Transverse colon (tissue), 4 donors: ENCODE results near the gene STPG3. TPM values are rescaled to one million over a fixed set of nuclear protein-coding genes. Genes with fewer than 3 reads are reported as not detected.

Source experiments
- DNase-seq: peaks from one replicate; pipeline ENCODE4 v3.0.0-alpha.2; 2019
- H3K27ac ChIP-seq, 4 donors: fragments of 200-600 bp; sonication (generic); 2 replicates each; pipeline ENCODE4 v1.5.1; 2016 to 2018; ENCODE audit warnings: inconsistent platforms in 4 of 4
- H3K27me3 ChIP-seq: fragments of 200-600 bp; sonication (generic); 2 replicates; pipeline ENCODE4 v1.5.1; 2017; ENCODE audit warnings: inconsistent platforms
- H3K36me3 ChIP-seq, 4 donors: fragments of 200-600 bp; sonication (generic); 2 replicates each; pipeline ENCODE4 v1.5.1; 2017 to 2019; ENCODE audit warnings: inconsistent platforms in 4 of 4
- H3K4me1 ChIP-seq, 4 donors: fragments of 200-600 bp; sonication (generic); 2 replicates each; pipeline ENCODE4 v1.5.1; 2017 to 2020; ENCODE audit warnings: inconsistent platforms in 4 of 4
- H3K4me3 ChIP-seq, 4 donors: fragments of 200-600 bp; sonication (generic); 1 replicate in 1 of 4; 2 replicates in 3 of 4; pipeline versions ENCODE4 v1.5.1 to v1.6.1; 2017 to 2019; ENCODE audit warnings: inconsistent platforms in 4 of 4
- H3K9me3 ChIP-seq, 2 donors: fragments of 200-600 bp; sonication (generic); 2 replicates each; pipeline ENCODE4 v1.5.1; 2017 to 2019; ENCODE audit warnings: inconsistent platforms in 2 of 2
- EP300 ChIP-seq: sonication (generic); formaldehyde crosslinking; IDR thresholded peaks from one replicate; pipeline ENCODE4 v1.6.1; 2017; ENCODE audit warnings: antibody characterized with exemption, low read depth
- POLR2A ChIP-seq: fragments of 450-650 bp; IDR thresholded peaks from one replicate; pipeline ENCODE4 v1.6.1; 2016; ENCODE audit warnings: antibody characterized with exemption, mild to moderate bottlenecking, moderate library complexity
- POLR2AphosphoS5 ChIP-seq, 3 donors: sonication (generic); formaldehyde crosslinking; IDR thresholded peaks; one replicate each; pipeline ENCODE4 v1.6.1; 2016; ENCODE audit warnings: antibody characterized with exemption in 3 of 3
- WGBS, 2 donors: methylation state at CpG; one replicate each; pipeline ENCODE4 v1.1.5; 2018; ENCODE audit warnings: low coverage in 1 of 2; 5-methylcytosine and 5-hydroxymethylcytosine counted together
- in situ Hi-C, 4 donors: fragments of 200-750 bp; cut with MboI; loops; one replicate each; pipeline versions ENCODE4 v1.15.0 to v1.15.1; 2017; ENCODE audit warnings: low sequenced_read_pairs in 3 of 4, low pct_ligation_motif_present in 1 of 4, low pct_unique_long_range_greater_than_20kb in 1 of 4
- intact Hi-C: fragments of 100-400 bp; cut with DNase I; formaldehyde crosslinking; loops from one replicate; pipeline ENCODE4 v1.15.1; 2023; ENCODE audit warnings: low total_unique reads
- total RNA-seq, 4 donors: library from RNA; depleted of rRNA; stranded (reverse); fragments of >200 nt; gene quantifications; one replicate each; pipeline ENCODE4 v1.1.0, GENCODE V29; 2016
- TF ChIP-seq, protein P1 (sequence below), 5 experiments: fragments of 200-600 bp in 3 of 5; fragments of 450-650 bp in 2 of 5; sonication (generic) in 3 of 5; IDR thresholded peaks; 1 replicate in 2 of 5; 2 replicates in 3 of 5; pipeline ENCODE4 v1.5.1; 2016 to 2017; ENCODE audit warnings: antibody characterized with exemption in 5 of 5, inconsistent platforms in 3 of 5, mild to moderate bottlenecking in 2 of 5, moderate library complexity in 1 of 5

STPG3 gene
- total RNA-seq, 4 donors from 2014 or later: not detected

DNA sequence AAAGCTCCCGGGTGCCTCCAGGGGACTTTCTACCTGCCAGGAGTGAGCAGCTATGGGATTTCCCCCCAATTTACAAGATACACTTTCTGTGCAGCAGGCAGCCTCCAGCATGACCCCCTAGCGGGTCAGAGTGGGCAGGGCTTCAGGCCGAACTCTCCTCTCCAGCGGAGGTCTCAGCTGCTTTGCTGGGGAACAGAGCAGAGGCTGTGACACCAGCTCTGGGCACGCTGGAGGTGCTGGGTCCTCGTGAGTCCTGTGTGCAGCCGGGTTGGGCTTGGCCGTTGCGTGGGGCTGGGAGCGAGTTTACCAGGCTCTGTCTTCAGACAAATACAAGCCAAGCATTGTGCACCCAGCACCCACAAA, 48.1 kb downstream of the STPG3 start:
- intact Hi-C loops: no loop called here
- peak overlapping the region in 3 of 4 donors; percentile 59 to 69 (median 63) for H3K4me3 ChIP-seq

GRCh38 chr9:137299938-137300337, 48.9 kb downstream of the STPG3 start:
- WGBS, 2 donors: 5 to 32% methylated on average over 11 to 16 of the region's 16 CpGs
- Histone ChIP-seq H3K9me3 (no peaks in the 10 kb centered on the region), H3K36me3 (no peaks in the 10 kb centered on the region), H3K4me1 (peaks cover 19 to 74% (median 62%) of the 10 kb centered on the region in 4 donors), H3K27ac (peak overlapping the region; percentile 86 to 91 (median 88)), H3K27me3 (peaks cover 57% of the 10 kb centered on the region), H3K4me3 (peak overlapping the region; percentile 3 to 69 (median 61))
- peak; percentile 47 for DNase-seq
- peak in 2 of 3 donors; percentile 15 to 56 for TF ChIP-seq POLR2AphosphoS5 (IDR thresholded peaks at IDR 0.05)
- TF ChIP-seq EP300: no peak
- TF ChIP-seq POLR2A: peak; percentile 29
- TF ChIP-seq, protein P1, sequence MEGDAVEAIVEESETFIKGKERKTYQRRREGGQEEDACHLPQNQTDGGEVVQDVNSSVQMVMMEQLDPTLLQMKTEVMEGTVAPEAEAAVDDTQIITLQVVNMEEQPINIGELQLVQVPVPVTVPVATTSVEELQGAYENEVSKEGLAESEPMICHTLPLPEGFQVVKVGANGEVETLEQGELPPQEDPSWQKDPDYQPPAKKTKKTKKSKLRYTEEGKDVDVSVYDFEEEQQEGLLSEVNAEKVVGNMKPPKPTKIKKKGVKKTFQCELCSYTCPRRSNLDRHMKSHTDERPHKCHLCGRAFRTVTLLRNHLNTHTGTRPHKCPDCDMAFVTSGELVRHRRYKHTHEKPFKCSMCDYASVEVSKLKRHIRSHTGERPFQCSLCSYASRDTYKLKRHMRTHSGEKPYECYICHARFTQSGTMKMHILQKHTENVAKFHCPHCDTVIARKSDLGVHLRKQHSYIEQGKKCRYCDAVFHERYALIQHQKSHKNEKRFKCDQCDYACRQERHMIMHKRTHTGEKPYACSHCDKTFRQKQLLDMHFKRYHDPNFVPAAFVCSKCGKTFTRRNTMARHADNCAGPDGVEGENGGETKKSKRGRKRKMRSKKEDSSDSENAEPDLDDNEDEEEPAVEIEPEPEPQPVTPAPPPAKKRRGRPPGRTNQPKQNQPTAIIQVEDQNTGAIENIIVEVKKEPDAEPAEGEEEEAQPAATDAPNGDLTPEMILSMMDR (IDR thresholded peaks at IDR 0.05): no peak
- in situ Hi-C loops (loop anchor here in 2 of 4 donors (25.0 kb wide), 1 partner anchor 112 kb away; the partner anchor contains the start of genes EXD3 (in 2 of the 2) and NOXA1 (in 2 of the 2)), intact Hi-C loops (no loop called here)

More for the DNA sequence above, 48.1 kb downstream of the STPG3 start:
- Histone ChIP-seq H3K4me1 (peaks cover 17 to 72% (median 60%) of the 10 kb centered on the region in 4 donors), H3K36me3 (no peaks in the 10 kb centered on the region), H3K27me3 (peaks cover 63% of the 10 kb centered on the region), H3K27ac (peak overlapping the region; percentile 86 to 91 (median 88)), H3K9me3 (no peaks in the 10 kb centered on the region)
- 56% methylated on average over 10 of the region's 10 CpGs; no CpG with 5 or more reads in 1 of the 2 donors for WGBS, 2 donors
- peak; percentile 45 for DNase-seq
- in situ Hi-C loops: loop anchor here in 2 of 4 donors (25.0 kb wide), 1 partner anchor 113 kb away; the partner anchor contains the start of genes EXD3 (in 2 of the 2) and NOXA1 (in 2 of the 2)
- TF ChIP-seq POLR2A: no peak
- TF ChIP-seq POLR2AphosphoS5 (IDR thresholded peaks at IDR 0.05): peak in 1 of 3 donors; percentile 81

- no peaks in the 10 kb centered on the region for H3K9me3 ChIP-seq
- TF ChIP-seq POLR2A: peak; percentile 58
- peak; percentile 22 to 56 (median 48) for TF ChIP-seq POLR2AphosphoS5 (IDR thresholded peaks at IDR 0.05)
- TF ChIP-seq EP300: no peak
- intact Hi-C loops: no loop called here
Observed at GRCh38 chr9:137300567-137301080, 49.5 kb downstream of the STPG3 start.

GRCh38 chr9:137301081-137301947, 50.2 kb downstream of the STPG3 start:
- DNase-seq: peak; percentile 26
- 0% methylated on average over 7 of the region's 115 CpGs; no CpG with 5 or more reads in 1 of the 2 donors for WGBS, 2 donors

More at GRCh38 chr9:137300567-137301080, 49.5 kb downstream of the STPG3 start:
- peaks cover 18 to 76% (median 65%) of the 10 kb centered on the region in 4 donors for H3K4me1 ChIP-seq
- no peaks in the 10 kb centered on the region for H3K36me3 ChIP-seq
- H3K27me3 ChIP-seq: peaks cover 53% of the 10 kb centered on the region
- WGBS, 2 donors: 1 to 3% methylated on average over 11 to 25 of the region's 25 CpGs
- peak overlapping the region; percentile 30 to 69 (median 61) for H3K4me3 ChIP-seq
- in situ Hi-C loops: no loop called here
- peak; percentile 51 for DNase-seq
- peak overlapping the region; percentile 86 to 91 (median 88) for H3K27ac ChIP-seq

GRCh38 chr9:137302118-137302448, 51.0 kb downstream of the STPG3 start, which contains the start of gene NRARP:
NRARP (minus strand) TSS chr9:137302271; CDS start chr9:137301928, 343 bp downstream.
- H3K4me1 ChIP-seq: peaks cover 27 to 77% (median 68%) of the 10 kb centered on the region in 4 donors
- peak within 1 kb of the TSS; percentile 43 to 69 (median 61) for H3K4me3 ChIP-seq
- no peaks in the 10 kb centered on the region for H3K9me3 ChIP-seq
- peaks cover 39% of the 10 kb centered on the region for H3K27me3 ChIP-seq
- WGBS, 2 donors: 1% methylated on average over 31 of the region's 60 CpGs; no CpG with 5 or more reads in 1 of the 2 donors
- intact Hi-C loops: no loop called here
- H3K27ac ChIP-seq: peak within 1 kb of the TSS; percentile 91 to 98 (median 96)
- DNase-seq: peak; percentile 95
- in situ Hi-C loops: no loop called here
- peak; percentile 65 for TF ChIP-seq POLR2A
- no peak for TF ChIP-seq EP300
- TF ChIP-seq, protein P1 (IDR thresholded peaks at IDR 0.05): no peak
- TF ChIP-seq POLR2AphosphoS5 (IDR thresholded peaks at IDR 0.05): peak; percentile 90 to 97 (median 94)
- H3K36me3 ChIP-seq: no peaks in the 10 kb centered on the region

More at GRCh38 chr9:137301081-137301947, 50.2 kb downstream of the STPG3 start:
- in situ Hi-C loops: no loop called here
- TF ChIP-seq POLR2AphosphoS5 (IDR thresholded peaks at IDR 0.05): peak; percentile 33 to 86 (median 50)
- no peak for TF ChIP-seq EP300
- no peaks in the 10 kb centered on the region for H3K36me3 ChIP-seq
- no peaks in the 10 kb centered on the region for H3K9me3 ChIP-seq
- peak overlapping the region; percentile 43 to 69 (median 61) for H3K4me3 ChIP-seq
- peak overlapping the region; percentile 86 to 91 (median 88) for H3K27ac ChIP-seq
- intact Hi-C loops: no loop called here
- H3K27me3 ChIP-seq: peaks cover 47% of the 10 kb centered on the region
- peaks cover 24 to 77% (median 67%) of the 10 kb centered on the region in 4 donors for H3K4me1 ChIP-seq
